ENCODE results near the gene ASCL4.

GRCh38 chr12:107801150-107801549 lies 26.6 kb downstream of the ASCL4 start:
- TF ChIP-seq CTCF (conservative IDR thresholded peaks at IDR 0.05; ENCODE audit: low read depth in 2 of 2) (no peak), POLR2AphosphoS5 (IDR thresholded peaks at IDR 0.05; ENCODE audit: low read depth) (no peak), EZH2 (IDR thresholded peaks at IDR 0.05; ENCODE audit: low read depth, unreplicated experiment) (no peak)
